Mesendoderm (in vitro differentiated cells): Measurements from ENCODE around the gene BMP7.
"Not testable (repeated sequence)": the region's sequence is repeated elsewhere in the genome, so short reads cannot be mapped to it uniquely, and the experiment has no call there.

Experiments used
- DNase-seq: peaks from one replicate; pipeline ENCODE4 v3.0.0; 2013
- H2AK5ac ChIP-seq: 2 replicates; pipeline ENCODE4 v1.6.1; 2013; ENCODE audit warnings: low read length, inconsistent platforms
- H2BK120ac ChIP-seq: 2 replicates; pipeline ENCODE4 v1.6.1; 2013; ENCODE audit warnings: low read depth, mild to moderate bottlenecking, low read length, moderate library complexity, mixed read lengths
- H2BK15ac ChIP-seq: replicated peaks from 2 replicates; pipeline ENCODE4 v1.6.1; 2013; ENCODE audit warnings: low read depth, mild to moderate bottlenecking, moderate library complexity
- H2BK5ac ChIP-seq: 2 replicates; pipeline ENCODE4 v1.6.1; 2013; ENCODE audit warnings: low read length, inconsistent platforms
- H3K18ac ChIP-seq: 2 replicates; pipeline ENCODE4 v1.6.1; 2013; ENCODE audit warnings: mild to moderate bottlenecking, low read length, mixed read lengths
- H3K23ac ChIP-seq: one replicate; pipeline ENCODE4 v1.6.1; 2013; ENCODE audit warnings: low read length
- H3K27ac ChIP-seq: 2 replicates; pipeline ENCODE4 v1.5.1; 2013; ENCODE audit warnings: low read depth, mild to moderate bottlenecking, inconsistent platforms, low read length, moderate library complexity
- H3K27me3 ChIP-seq: 2 replicates; pipeline ENCODE4 v1.6.1; 2013; ENCODE audit warnings: low read length, control low read depth, mild to moderate bottlenecking, inconsistent platforms; ENCODE audit not compliant: insufficient read depth, poor library complexity
- H3K36me3 ChIP-seq: 2 replicates; pipeline ENCODE4 v1.6.1; 2013; ENCODE audit warnings: low read length, inconsistent platforms; ENCODE audit not compliant: control insufficient read depth, insufficient read depth
- H3K4ac ChIP-seq: one replicate; pipeline ENCODE4 v1.6.1; 2013; ENCODE audit warnings: low read depth, mild to moderate bottlenecking, low read length, moderate library complexity
- H3K4me1 ChIP-seq: 2 replicates; pipeline ENCODE4 v1.6.1; 2013; ENCODE audit warnings: low read depth, low read length, inconsistent platforms; ENCODE audit not compliant: control insufficient read depth
- H3K4me2 ChIP-seq: 2 replicates; pipeline ENCODE4 v1.6.1; 2013; ENCODE audit warnings: low read length
- H3K4me3 ChIP-seq: 2 replicates; pipeline ENCODE4 v1.5.1; 2013; ENCODE audit warnings: mild to moderate bottlenecking, low read length
- H3K56ac ChIP-seq: one replicate; pipeline ENCODE4 v1.6.1; 2013; ENCODE audit warnings: low read length
- H3K79me1 ChIP-seq: 2 replicates; pipeline ENCODE4 v1.6.1; 2013; ENCODE audit warnings: low read length, inconsistent platforms
- H3K79me2 ChIP-seq: 2 replicates; pipeline ENCODE4 v1.6.1; 2013; ENCODE audit warnings: mild to moderate bottlenecking, low read length; ENCODE audit not compliant: control insufficient read depth, insufficient read depth
- H3K9ac ChIP-seq: 2 replicates; pipeline ENCODE4 v1.6.1; 2013; ENCODE audit warnings: low read length, inconsistent platforms
- H4K5ac ChIP-seq: one replicate; pipeline ENCODE4 v1.6.1; 2013; ENCODE audit warnings: low read length
- H4K8ac ChIP-seq: one replicate; pipeline ENCODE4 v1.6.1; 2013; ENCODE audit warnings: low read depth, mild to moderate bottlenecking, control low read depth, low read length, moderate library complexity
- WGBS: extraction: QIAGEN DNeasy Blood & Tissue Kit; methylation state at CpG from one replicate; pipeline ENCODE4 v1.1.7; 2013; ENCODE audit warnings: low lambda C conversion rate, missing lambda C conversion rate; ENCODE audit not compliant: insufficient coverage; ENCODE audit errors: extremely low coverage; 5-methylcytosine and 5-hydroxymethylcytosine counted together

Gene BMP7

DNA sequence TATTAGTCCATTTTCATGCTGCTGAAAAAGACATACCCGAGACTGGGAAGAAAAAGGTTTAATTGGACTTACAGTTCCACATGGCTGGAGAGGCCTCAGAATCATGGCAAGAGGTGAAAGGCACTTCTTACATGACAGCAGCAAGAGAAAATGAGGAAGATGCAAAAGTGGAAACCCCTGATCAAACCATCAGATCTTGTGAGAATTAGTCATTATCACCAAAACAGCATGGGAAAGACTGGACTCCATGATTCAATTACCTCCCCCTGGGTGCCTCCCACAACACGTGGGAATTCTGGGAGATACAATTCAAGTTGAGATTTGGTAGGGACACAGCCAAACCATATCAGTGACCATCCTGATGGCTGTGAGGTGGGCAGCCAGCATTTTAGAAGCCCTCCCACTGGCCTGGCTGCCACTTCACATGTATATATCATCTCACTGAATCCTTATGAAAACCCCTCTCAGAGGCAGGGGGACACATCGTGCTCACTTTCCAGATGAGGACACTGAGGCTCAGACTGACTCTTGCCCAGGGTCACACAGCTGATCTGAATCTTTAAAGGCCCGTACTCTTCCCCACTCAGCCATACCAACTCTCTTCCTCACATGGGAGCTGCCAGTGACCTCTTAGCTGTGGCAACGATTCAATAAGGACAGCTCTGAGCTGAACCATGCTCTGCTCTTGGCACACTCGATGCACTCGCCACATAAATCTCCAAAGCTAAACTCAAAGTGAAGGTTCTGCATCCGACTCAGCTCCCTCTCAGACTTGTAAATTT, 25.7 kb downstream of the BMP7 start:
- no peak overlapping the region for H3K18ac ChIP-seq
- H2BK5ac ChIP-seq = no peak overlapping the region
- H3K4me2 ChIP-seq = no peak overlapping the region

DNA sequence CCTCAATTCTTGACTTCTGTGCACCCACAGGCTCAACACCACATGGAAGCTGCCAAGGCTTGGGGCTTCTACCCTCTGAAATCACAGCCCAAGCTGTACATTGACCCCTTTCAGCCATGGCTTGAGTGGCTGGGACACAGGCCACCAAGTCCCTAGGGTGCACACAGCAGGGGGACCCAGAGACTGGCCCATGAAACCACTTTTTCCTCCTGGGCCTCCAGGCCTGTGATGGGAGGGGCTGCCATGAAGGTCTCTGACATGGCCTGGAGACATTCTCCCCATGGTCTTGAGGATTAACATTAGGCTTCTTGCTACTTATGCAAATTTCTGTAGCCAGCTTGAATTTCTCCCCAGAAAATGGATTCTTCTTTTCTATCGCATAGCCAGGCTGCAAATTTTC, 26.7 kb downstream of the BMP7 start:
- not testable (repeated sequence) for H3K36me3 ChIP-seq, H3K27ac ChIP-seq, H3K9ac ChIP-seq, H3K27me3 ChIP-seq, H3K4ac ChIP-seq, H3K4me3 ChIP-seq, H3K4me2 ChIP-seq, H2BK120ac ChIP-seq, H2AK5ac ChIP-seq, H2BK15ac ChIP-seq, H3K56ac ChIP-seq, H4K8ac ChIP-seq, H2BK5ac ChIP-seq, H4K5ac ChIP-seq, H3K79me2 ChIP-seq, H3K79me1 ChIP-seq, H3K18ac ChIP-seq, DNase-seq, H3K4me1 ChIP-seq, H3K23ac ChIP-seq
- WGBS = no CpG with 5 or more reads among the region's 1 CpG

More for the DNA sequence above, 25.7 kb downstream of the BMP7 start:
- no peak overlapping the region for H3K23ac ChIP-seq
- H2AK5ac ChIP-seq = no peak overlapping the region
- H3K9ac ChIP-seq = no peak overlapping the region
- no peak overlapping the region for H2BK15ac ChIP-seq
- no peak overlapping the region for H3K56ac ChIP-seq
- DNase-seq = no peak
- H3K4ac ChIP-seq = no peak overlapping the region
- WGBS = no CpG with 5 or more reads among the region's 8 CpGs
- H3K4me1 ChIP-seq = no peaks in the 10 kb centered on the region
- no peak overlapping the region for H4K8ac ChIP-seq
- H3K4me3 ChIP-seq = no peak overlapping the region
- no peak overlapping the region for H2BK120ac ChIP-seq
- H3K27me3 ChIP-seq = no peaks in the 10 kb centered on the region
- H4K5ac ChIP-seq = no peak overlapping the region
- no peak overlapping the region for H3K27ac ChIP-seq
- H3K79me1 ChIP-seq = no peaks in the 10 kb centered on the region
- H3K36me3 ChIP-seq = no peaks in the 10 kb centered on the region
- no peaks in the 10 kb centered on the region for H3K79me2 ChIP-seq

DNA sequence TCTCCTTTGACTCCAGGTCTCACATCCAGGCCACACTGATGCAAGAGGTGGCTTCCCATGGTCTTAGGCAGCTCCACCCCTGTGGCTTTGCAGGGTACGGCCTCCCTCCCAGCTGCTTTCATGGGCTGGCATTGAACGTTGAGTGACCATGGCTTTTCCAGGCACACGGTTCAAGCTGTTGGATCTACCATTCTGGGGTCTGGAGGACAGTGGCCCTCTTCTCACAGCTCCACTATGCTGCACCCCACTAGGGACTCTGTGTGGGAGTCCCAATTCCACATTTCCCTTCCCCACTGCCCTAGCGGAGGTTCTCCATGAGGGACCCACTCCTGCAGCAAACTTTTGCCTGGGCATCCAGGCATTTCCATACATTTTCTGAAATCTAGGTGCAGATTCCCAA, 27.1 kb downstream of the BMP7 start:
- not testable (repeated sequence) for H3K56ac ChIP-seq, H3K27ac ChIP-seq, H3K36me3 ChIP-seq, DNase-seq, H2BK5ac ChIP-seq, H3K18ac ChIP-seq, H2BK15ac ChIP-seq, H3K9ac ChIP-seq, H3K4me1 ChIP-seq, H3K23ac ChIP-seq, H4K5ac ChIP-seq, H3K4ac ChIP-seq, H3K27me3 ChIP-seq, H2BK120ac ChIP-seq, H3K79me1 ChIP-seq, H3K4me2 ChIP-seq, H3K4me3 ChIP-seq, H3K79me2 ChIP-seq, H4K8ac ChIP-seq, H2AK5ac ChIP-seq
- no CpG with 5 or more reads among the region's 4 CpGs for WGBS

DNA sequence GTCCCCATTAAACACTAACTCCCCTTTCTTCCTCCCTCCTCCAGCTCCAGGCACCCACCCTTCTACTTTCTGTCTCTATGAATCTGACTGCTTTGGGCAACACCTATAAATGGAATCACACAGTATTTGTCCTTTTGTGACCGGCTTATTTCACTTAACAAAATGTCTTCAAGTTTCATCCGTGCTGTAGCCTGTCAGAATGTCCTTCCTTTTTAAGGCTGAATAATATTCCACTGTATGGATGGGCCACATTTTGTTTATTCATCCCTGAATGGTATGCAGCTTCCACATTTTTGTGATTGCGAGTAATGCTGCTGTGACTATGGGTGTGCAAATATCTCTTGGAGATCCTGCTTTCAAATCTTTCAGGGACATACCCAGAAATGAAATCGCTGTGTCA, 28.4 kb downstream of the BMP7 start:
- Histone ChIP-seq H4K5ac (no peak overlapping the region), H3K23ac (no peak overlapping the region), H3K56ac (no peak overlapping the region), H3K4ac (no peak overlapping the region), H3K27me3 (no peaks in the 10 kb centered on the region), H3K18ac (no peak overlapping the region), H2BK5ac (no peak overlapping the region), H3K79me2 (no peaks in the 10 kb centered on the region), H3K36me3 (no peaks in the 10 kb centered on the region), H3K4me1 (no peaks in the 10 kb centered on the region), H2BK120ac (no peak overlapping the region), H3K4me2 (no peak overlapping the region), H4K8ac (no peak overlapping the region), H3K79me1 (no peaks in the 10 kb centered on the region), H3K4me3 (no peak overlapping the region), H2BK15ac (no peak overlapping the region), H3K9ac (no peak overlapping the region), H2AK5ac (no peak overlapping the region), H3K27ac (no peak overlapping the region)
- no CpG with 5 or more reads among the region's 4 CpGs for WGBS
- no peak for DNase-seq

DNA sequence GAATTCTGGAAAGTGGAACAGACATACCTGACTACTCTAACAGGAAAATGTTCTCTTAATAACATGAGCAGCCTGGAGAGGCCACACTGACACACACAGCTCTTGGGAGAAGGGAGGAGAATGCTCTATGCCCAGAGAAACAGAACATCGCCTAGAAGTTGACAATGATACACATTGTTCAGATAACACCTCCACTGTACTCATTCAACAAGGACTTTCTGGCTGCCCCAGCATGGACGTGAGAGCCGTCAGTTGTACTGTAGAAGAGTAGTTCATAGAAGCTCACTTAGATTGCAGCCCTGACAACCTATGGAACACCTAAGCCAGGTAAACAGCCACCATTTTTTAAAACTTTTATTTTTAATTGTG, 28.9 kb downstream of the BMP7 start:
- Histone ChIP-seq H3K36me3 (no peaks in the 10 kb centered on the region), H3K27ac (no peak overlapping the region), H3K4me3 (no peak overlapping the region), H4K8ac (no peak overlapping the region), H3K4me2 (no peak overlapping the region), H3K4ac (no peak overlapping the region), H2BK15ac (no peak overlapping the region), H3K23ac (no peak overlapping the region), H3K4me1 (no peaks in the 10 kb centered on the region), H3K9ac (no peak overlapping the region), H2AK5ac (no peak overlapping the region), H2BK5ac (no peak overlapping the region), H4K5ac (no peak overlapping the region), H3K79me2 (no peaks in the 10 kb centered on the region), H3K27me3 (no peaks in the 10 kb centered on the region), H3K79me1 (no peaks in the 10 kb centered on the region), H2BK120ac (no peak overlapping the region), H3K18ac (no peak overlapping the region), H3K56ac (no peak overlapping the region)
- no CpG with 5 or more reads among the region's 3 CpGs for WGBS
- DNase-seq = no peak
